Central memory CD8-positive, alpha-beta T cell (primary cell): Measurements from ENCODE around the gene STARD4.

Experiments
- ATAC-seq: fragments of 150-1000 bp; cut with Tn5 transposase; replicated peaks from 2 replicates; pipeline ENCODE4 v1.10.0; 2022; ENCODE audit warnings: mild to moderate bottlenecking, moderate FRiP score, moderate number of reproducible peaks; ENCODE audit not compliant: poor library complexity, severe bottlenecking; ENCODE audit errors: extremely low read depth
- DNase-seq, 2 donors: peaks; one replicate each; pipeline ENCODE4 v3.0.0; 2021; ENCODE audit warnings: low spot score in 2 of 2
- H3K27ac Mint-ChIP-seq: one replicate; pipeline ENCODE4 v1.8.0; 2022; ENCODE audit warnings: low read depth, mild to moderate bottlenecking, moderate library complexity, mixed read lengths
- H3K27me3 Mint-ChIP-seq: one replicate; pipeline ENCODE4 v1.8.0; 2022; ENCODE audit warnings: mixed read lengths
- H3K36me3 Mint-ChIP-seq: one replicate; pipeline ENCODE4 v1.8.0; 2022; ENCODE audit warnings: mild to moderate bottlenecking, moderate library complexity, mixed read lengths; ENCODE audit not compliant: insufficient read depth
- H3K4me1 Mint-ChIP-seq: one replicate; pipeline ENCODE4 v1.8.0; 2022; ENCODE audit warnings: mixed read lengths
- H3K4me3 Mint-ChIP-seq: one replicate; pipeline ENCODE4 v1.8.0; 2022; ENCODE audit warnings: mild to moderate bottlenecking, moderate library complexity, mixed read lengths
- H3K9me3 Mint-ChIP-seq: one replicate; pipeline ENCODE4 v1.8.0; 2022; ENCODE audit warnings: mixed read lengths

The STARD4 gene

GRCh38 chr5:111514087-111514486 is 1.8 kb upstream of the STARD4 start:
- H3K27ac Mint-ChIP-seq = no peak overlapping the region
- ATAC-seq (no peak), DNase-seq (no peak)
- peak overlapping the region; percentile 6 for H3K4me3 Mint-ChIP-seq
- H3K27me3 Mint-ChIP-seq = no peaks in the 10 kb centered on the region
- peaks cover 29% of the 10 kb centered on the region for H3K4me1 Mint-ChIP-seq
- peaks cover 4% of the 10 kb centered on the region for H3K36me3 Mint-ChIP-seq
- no peaks in the 10 kb centered on the region for H3K9me3 Mint-ChIP-seq

GRCh38 chr5:111513131-111513520 is 791 bp upstream of the STARD4 start:
- DNase-seq (no peak), ATAC-seq (no peak)
- peaks cover 33% of the 10 kb centered on the region for H3K4me1 Mint-ChIP-seq
- H3K27me3 Mint-ChIP-seq = no peaks in the 10 kb centered on the region
- no peaks in the 10 kb centered on the region for H3K9me3 Mint-ChIP-seq
- H3K36me3 Mint-ChIP-seq = peaks cover 4% of the 10 kb centered on the region
- H3K4me3 Mint-ChIP-seq = peak overlapping the region; percentile 97
- H3K27ac Mint-ChIP-seq = peak overlapping the region; percentile 97

GRCh38 chr5:111511831-111512374 is 432 bp downstream of the STARD4 start:
- Mint-ChIP-seq H3K27me3 (no peaks in the 10 kb centered on the region), H3K36me3 (peaks cover 4% of the 10 kb centered on the region), H3K4me1 (peaks cover 43% of the 10 kb centered on the region), H3K27ac (peak overlapping the region; percentile 97), H3K4me3 (peak overlapping the region; percentile 97), H3K9me3 (no peaks in the 10 kb centered on the region)
- DNase-seq (no peak), ATAC-seq (peak; percentile 3)

- Mint-ChIP-seq H3K9me3 (no peaks in the 10 kb centered on the region), H3K4me1 (peaks cover 43% of the 10 kb centered on the region), H3K27ac (peak overlapping the region; percentile 97), H3K27me3 (no peaks in the 10 kb centered on the region), H3K4me3 (peak overlapping the region; percentile 97), H3K36me3 (peaks cover 6% of the 10 kb centered on the region)
- DNase-seq (no peak), ATAC-seq (no peak)
Observed at GRCh38 chr5:111511174-111511830, 1.0 kb downstream of the STARD4 start.

GRCh38 chr5:111509119-111509518 is 3.2 kb downstream of the STARD4 start:
- no peak for DNase-seq
- no peak overlapping the region for H3K4me3 Mint-ChIP-seq
- no peak overlapping the region for H3K27ac Mint-ChIP-seq
- H3K4me1 Mint-ChIP-seq = peaks cover 43% of the 10 kb centered on the region
- H3K36me3 Mint-ChIP-seq = peaks cover 12% of the 10 kb centered on the region
- ATAC-seq = no peak
- no peaks in the 10 kb centered on the region for H3K9me3 Mint-ChIP-seq
- no peaks in the 10 kb centered on the region for H3K27me3 Mint-ChIP-seq

- Mint-ChIP-seq H3K4me3 (no peak overlapping the region), H3K9me3 (no peaks in the 10 kb centered on the region), H3K4me1 (peaks cover 34% of the 10 kb centered on the region), H3K36me3 (peaks cover 9% of the 10 kb centered on the region), H3K27ac (peak overlapping the region; percentile 68), H3K27me3 (no peaks in the 10 kb centered on the region)
- no peak for ATAC-seq
- DNase-seq = no peak
Observed at GRCh38 chr5:111507276-111507675, 5.1 kb downstream of the STARD4 start.

GRCh38 chr5:111505096-111505495 is 7.2 kb downstream of the STARD4 start:
- H3K27ac Mint-ChIP-seq = peak overlapping the region; percentile 39
- no peak overlapping the region for H3K4me3 Mint-ChIP-seq
- ATAC-seq (no peak), DNase-seq (no peak)
- peaks cover 12% of the 10 kb centered on the region for H3K36me3 Mint-ChIP-seq
- no peaks in the 10 kb centered on the region for H3K9me3 Mint-ChIP-seq
- H3K27me3 Mint-ChIP-seq = no peaks in the 10 kb centered on the region
- peaks cover 22% of the 10 kb centered on the region for H3K4me1 Mint-ChIP-seq

- H3K4me1 Mint-ChIP-seq = peaks cover 9% of the 10 kb centered on the region
- no peak overlapping the region for H3K4me3 Mint-ChIP-seq
- DNase-seq = no peak
- peaks cover 21% of the 10 kb centered on the region for H3K36me3 Mint-ChIP-seq
- no peaks in the 10 kb centered on the region for H3K9me3 Mint-ChIP-seq
- ATAC-seq = no peak
- H3K27me3 Mint-ChIP-seq = no peaks in the 10 kb centered on the region
- H3K27ac Mint-ChIP-seq = no peak overlapping the region
Observed at GRCh38 chr5:111502956-111503355, 9.4 kb downstream of the STARD4 start.

GRCh38 chr5:111498346-111498745 is 14.0 kb downstream of the STARD4 start:
- no peak overlapping the region for H3K4me3 Mint-ChIP-seq

GRCh38 chr5:111495159-111495558 is 17.2 kb downstream of the STARD4 start:
- Mint-ChIP-seq H3K27ac (no peak overlapping the region), H3K36me3 (peaks cover 15% of the 10 kb centered on the region), H3K4me3 (no peak overlapping the region), H3K9me3 (no peaks in the 10 kb centered on the region), H3K4me1 (no peaks in the 10 kb centered on the region), H3K27me3 (no peaks in the 10 kb centered on the region)
- ATAC-seq = no peak
- DNase-seq = no peak

More at GRCh38 chr5:111498346-111498745, 14.0 kb downstream of the STARD4 start:
- ATAC-seq = no peak
- Mint-ChIP-seq H3K27me3 (no peaks in the 10 kb centered on the region), H3K36me3 (peaks cover 15% of the 10 kb centered on the region), H3K4me1 (no peaks in the 10 kb centered on the region), H3K9me3 (no peaks in the 10 kb centered on the region), H3K27ac (peak overlapping the region; percentile 38)
- no peak for DNase-seq

GRCh38 chr5:111494355-111494999 is 17.9 kb downstream of the STARD4 start:
- DNase-seq (no peak), ATAC-seq (no peak)
- Mint-ChIP-seq H3K36me3 (peaks cover 14% of the 10 kb centered on the region), H3K4me1 (no peaks in the 10 kb centered on the region), H3K27me3 (no peaks in the 10 kb centered on the region), H3K4me3 (no peak overlapping the region), H3K9me3 (no peaks in the 10 kb centered on the region), H3K27ac (no peak overlapping the region)

GRCh38 chr5:111493031-111493430 is 19.3 kb downstream of the STARD4 start:
- Mint-ChIP-seq H3K9me3 (no peaks in the 10 kb centered on the region), H3K27me3 (no peaks in the 10 kb centered on the region), H3K4me1 (no peaks in the 10 kb centered on the region), H3K27ac (peak overlapping the region; percentile 54), H3K4me3 (no peak overlapping the region), H3K36me3 (peaks cover 7% of the 10 kb centered on the region)
- no peak for ATAC-seq
- DNase-seq = no peak

- H3K4me1 Mint-ChIP-seq = no peaks in the 10 kb centered on the region
- no peak overlapping the region for H3K27ac Mint-ChIP-seq
- H3K9me3 Mint-ChIP-seq = no peaks in the 10 kb centered on the region
- no peaks in the 10 kb centered on the region for H3K27me3 Mint-ChIP-seq
- peaks cover 26% of the 10 kb centered on the region for H3K36me3 Mint-ChIP-seq
- no peak for ATAC-seq
- no peak overlapping the region for H3K4me3 Mint-ChIP-seq
- no peak for DNase-seq
Observed at GRCh38 chr5:111488353-111488752, 24.0 kb downstream of the STARD4 start.
